Adrenal gland (tissue), 12 donors: Measurements from ENCODE around the gene SUN1. TPM values are rescaled to one million over a fixed set of nuclear protein-coding genes. Genes with fewer than 3 reads are reported as not detected.

Experiments
- DNase-seq, 7 donors: peaks; one replicate each; pipeline ENCODE4 v3.0.0-alpha.2; 2019 to 2020
- H3K27ac ChIP-seq, 5 donors: fragments of 200-600 bp; sonication (generic) in 4 of 5; 1 replicate in 3 of 5; 2 replicates in 2 of 5; pipeline versions ENCODE4 v1.5.1 to v1.8.0; 2016 to 2020; ENCODE audit warnings: mild to moderate bottlenecking in 1 of 5
- H3K27me3 ChIP-seq: fragments of 200-600 bp; 2 replicates; pipeline ENCODE4 v1.8.0; 2021
- H3K36me3 ChIP-seq, 2 donors: fragments of 200-600 bp; replicated peaks in 1 of 2; 1 replicate in 1 of 2; 2 replicates in 1 of 2; pipeline versions ENCODE4 v1.5.1 to v1.8.0; 2018 to 2022
- H3K4me1 ChIP-seq, 2 donors: fragments of 200-600 bp; replicated peaks in 1 of 2; 1 replicate in 1 of 2; 2 replicates in 1 of 2; pipeline versions ENCODE4 v1.5.1 to v1.8.0; 2018 to 2021
- H3K4me3 ChIP-seq, 4 donors: fragments of 200-600 bp; sonication (generic) in 3 of 4; one replicate each; pipeline ENCODE4 v1.5.1; 2016 to 2018
- H3K9me3 ChIP-seq, 3 donors: fragments of 200-600 bp; sonication (generic) in 1 of 3; replicated peaks in 1 of 3; 1 replicate in 2 of 3; 2 replicates in 1 of 3; pipeline versions ENCODE4 v1.5.1 to v1.8.0; 2016 to 2021
- POLR2A ChIP-seq, 2 donors: fragments of 450-650 bp; IDR thresholded peaks; one replicate each; pipeline ENCODE4 v1.6.1; 2017; ENCODE audit warnings: antibody characterized with exemption in 2 of 2, mild to moderate bottlenecking in 2 of 2, moderate library complexity in 1 of 2
- whole genome bisulfite sequencing, 4 donors: extraction: QIAGEN DNeasy Blood & Tissue Kit in 2 of 4; methylation state at CpG; one replicate each; pipeline versions ENCODE4 v1.1.5 to v1.1.7; 2013 to 2017; 5-methylcytosine and 5-hydroxymethylcytosine counted together
- intact Hi-C, 2 donors: fragments of 100-400 bp; cut with DNase I; formaldehyde crosslinking; loops; one replicate each; pipeline versions ENCODE4 v1.14.1 to v1.15.0; 2022 to 2023
- polyA plus RNA-seq, 3 donors: library from polyadenylated mRNA; stranded (reverse); fragments of 200-250 nt in 2 of 3; fragments of 350-450 nt in 1 of 3; fragmentation: Illumina TruSeq in 1 of 3; extraction: RNeasy Lipid Tissue Mini Kit (QIAGEN cat#74804) in 1 of 3; gene quantifications; one replicate each; pipeline ENCODE4 v1.2.3, GENCODE V29; 2013 to 2014
- total RNA-seq, 9 donors: library from RNA; depleted of rRNA in 4 of 9; stranded (reverse); fragments of >200 nt in 4 of 9; fragments of 120-200 nt in 1 of 9; fragmentation: NEBNext Ultra II Directional in 1 of 9; extraction: Animal tissue kit (Norgen Biotek cat#: 25700) in 1 of 9; gene quantifications; one replicate each; pipeline versions ENCODE4 v1.1.0 to v1.2.4, GENCODE V29; 2013 to 2023
- TF ChIP-seq, protein P1 (sequence below), 6 experiments: fragments of 450-650 bp in 4 of 6; fragments of 200-600 bp in 2 of 6; sonication (generic) in 1 of 6; IDR thresholded peaks; 1 replicate in 5 of 6; 2 replicates in 1 of 6; pipeline versions ENCODE4 v1.5.1 to v1.8.0; 2016 to 2021; ENCODE audit warnings: antibody characterized with exemption in 6 of 6, mild to moderate bottlenecking in 2 of 6, moderate library complexity in 1 of 6
- donor health status: healthy with polysubstance abuse.
- donor health status: Bipolar disorder and iron deficiency.
- donor health status: DM: yes; HTN: yes; CAD: no.
- donor health status: DM: no; HTN: no; CAD: no.
- donor health status: DM: no; HTN: no; CAD: no.
- donor health status: DM: yes; HTN: yes; CAD: no.

SUN1 gene
- total and polyA plus RNA-seq, 12 donors: 28.7 to 122 (median 99.9) TPM

DNA sequence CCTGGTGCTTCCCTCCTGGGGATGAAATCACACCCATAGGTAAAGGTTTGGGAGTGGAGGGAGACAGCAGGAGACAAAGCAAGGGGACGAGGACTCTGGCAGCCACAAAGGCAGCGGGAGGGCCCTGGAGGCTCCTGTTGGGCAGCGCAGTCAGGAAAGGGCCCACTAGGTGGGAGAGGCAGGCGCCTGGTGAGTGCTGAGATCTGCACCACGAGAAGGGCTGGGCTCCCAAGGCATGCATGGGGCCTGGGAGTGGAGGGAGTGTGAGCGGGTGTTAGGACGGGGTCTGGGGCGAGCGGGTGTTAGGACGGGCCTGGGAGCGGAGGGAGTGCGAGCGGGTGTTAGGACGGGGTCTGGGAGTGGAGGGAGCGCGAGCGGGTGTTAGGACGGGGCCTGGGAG is 57.1 kb downstream of the SUN1 start:
- Histone ChIP-seq H3K36me3 (peaks cover 0 to 60% of the 10 kb centered on the region in 2 donors), H3K27ac (peak overlapping the region in 4 of 5 donors; percentile 40 to 87 (median 59)), H3K4me1 (peaks cover 17 to 34% of the 10 kb centered on the region in 2 donors), H3K9me3 (no peaks in the 10 kb centered on the region), H3K4me3 (no peak overlapping the region), H3K27me3 (no peaks in the 10 kb centered on the region)
- DNase-seq: peak in 1 of 7 donors; percentile 13
- intact Hi-C loops: loop anchor here in 1 of 2 donors (10.0 kb wide), 1 partner anchor 75 kb away; no protein-coding TSS in a partner anchor
- TF ChIP-seq POLR2A (IDR thresholded peaks at IDR 0.05): no peak
- TF ChIP-seq, protein P1, sequence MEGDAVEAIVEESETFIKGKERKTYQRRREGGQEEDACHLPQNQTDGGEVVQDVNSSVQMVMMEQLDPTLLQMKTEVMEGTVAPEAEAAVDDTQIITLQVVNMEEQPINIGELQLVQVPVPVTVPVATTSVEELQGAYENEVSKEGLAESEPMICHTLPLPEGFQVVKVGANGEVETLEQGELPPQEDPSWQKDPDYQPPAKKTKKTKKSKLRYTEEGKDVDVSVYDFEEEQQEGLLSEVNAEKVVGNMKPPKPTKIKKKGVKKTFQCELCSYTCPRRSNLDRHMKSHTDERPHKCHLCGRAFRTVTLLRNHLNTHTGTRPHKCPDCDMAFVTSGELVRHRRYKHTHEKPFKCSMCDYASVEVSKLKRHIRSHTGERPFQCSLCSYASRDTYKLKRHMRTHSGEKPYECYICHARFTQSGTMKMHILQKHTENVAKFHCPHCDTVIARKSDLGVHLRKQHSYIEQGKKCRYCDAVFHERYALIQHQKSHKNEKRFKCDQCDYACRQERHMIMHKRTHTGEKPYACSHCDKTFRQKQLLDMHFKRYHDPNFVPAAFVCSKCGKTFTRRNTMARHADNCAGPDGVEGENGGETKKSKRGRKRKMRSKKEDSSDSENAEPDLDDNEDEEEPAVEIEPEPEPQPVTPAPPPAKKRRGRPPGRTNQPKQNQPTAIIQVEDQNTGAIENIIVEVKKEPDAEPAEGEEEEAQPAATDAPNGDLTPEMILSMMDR (IDR thresholded peaks at IDR 0.05): no peak
- 90 to 99% (median 97%) methylated on average over 11 to 17 of the region's 18 CpGs for WGBS, 4 donors

DNA sequence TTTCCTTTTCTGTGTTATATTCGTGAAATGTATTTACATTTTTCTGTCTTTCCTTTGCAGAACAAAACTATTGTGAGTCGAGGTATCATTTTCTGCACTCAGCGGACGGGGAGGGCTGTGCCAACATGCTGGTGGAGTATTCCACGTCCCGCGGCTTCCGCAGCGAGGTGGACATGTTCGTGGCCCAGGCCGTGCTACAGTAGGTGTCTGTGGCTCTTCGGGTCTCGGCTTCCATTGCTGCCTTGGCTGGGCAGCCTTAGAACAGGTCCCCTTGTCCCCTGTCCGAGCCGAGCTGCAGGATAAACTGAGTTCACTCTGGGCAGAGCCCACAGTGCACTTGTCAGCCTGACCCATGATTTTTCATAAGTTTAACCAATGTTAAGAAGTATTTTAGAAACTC is 58.6 kb downstream of the SUN1 start:
- H3K27me3 ChIP-seq: no peaks in the 10 kb centered on the region
- no peak overlapping the region for H3K27ac ChIP-seq
- H3K9me3 ChIP-seq: no peaks in the 10 kb centered on the region
- peaks cover 11 to 19% of the 10 kb centered on the region in 2 donors for H3K4me1 ChIP-seq
- peaks cover 0 to 75% of the 10 kb centered on the region in 2 donors for H3K36me3 ChIP-seq
- 89 to 95% (median 94%) methylated on average over 15 of the region's 15 CpGs for WGBS, 4 donors
- H3K4me3 ChIP-seq: no peak overlapping the region
- DNase-seq: no peak
- TF ChIP-seq POLR2A (IDR thresholded peaks at IDR 0.05): no peak
- TF ChIP-seq, protein P1 (IDR thresholded peaks at IDR 0.05): no peak
- intact Hi-C loops: no loop called here

DNA sequence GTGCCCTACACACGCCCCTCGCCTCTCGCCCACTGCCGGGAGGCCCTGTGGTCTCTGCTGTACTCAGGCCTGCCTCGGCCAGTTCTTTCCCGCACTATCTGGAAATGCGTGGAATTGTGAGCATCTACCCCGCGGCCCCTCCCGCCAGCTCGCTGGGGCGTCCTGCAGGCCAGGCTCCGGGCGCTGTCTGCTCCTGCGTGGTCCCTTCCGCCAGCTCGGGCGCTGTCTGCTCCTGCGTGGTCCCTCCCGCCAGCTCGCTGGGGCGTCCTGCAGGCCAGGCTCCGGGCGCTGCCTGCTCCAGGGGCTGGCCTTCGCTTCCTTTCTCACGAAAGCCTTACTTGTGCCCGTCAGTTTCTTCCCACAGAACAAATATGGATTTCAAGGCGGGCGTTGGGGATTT is 59.0 kb downstream of the SUN1 start:
- intact Hi-C loops: no loop called here
- no peak overlapping the region for H3K27ac ChIP-seq
- peaks cover 0 to 79% of the 10 kb centered on the region in 2 donors for H3K36me3 ChIP-seq
- H3K4me3 ChIP-seq: no peak overlapping the region
- no peaks in the 10 kb centered on the region for H3K9me3 ChIP-seq
- peaks cover 11 to 16% of the 10 kb centered on the region in 2 donors for H3K4me1 ChIP-seq
- 90 to 96% (median 95%) methylated on average over 13 to 29 of the region's 29 CpGs for WGBS, 4 donors
- TF ChIP-seq, protein P1 (IDR thresholded peaks at IDR 0.05): no peak
- no peak for DNase-seq
- H3K27me3 ChIP-seq: no peaks in the 10 kb centered on the region

DNA sequence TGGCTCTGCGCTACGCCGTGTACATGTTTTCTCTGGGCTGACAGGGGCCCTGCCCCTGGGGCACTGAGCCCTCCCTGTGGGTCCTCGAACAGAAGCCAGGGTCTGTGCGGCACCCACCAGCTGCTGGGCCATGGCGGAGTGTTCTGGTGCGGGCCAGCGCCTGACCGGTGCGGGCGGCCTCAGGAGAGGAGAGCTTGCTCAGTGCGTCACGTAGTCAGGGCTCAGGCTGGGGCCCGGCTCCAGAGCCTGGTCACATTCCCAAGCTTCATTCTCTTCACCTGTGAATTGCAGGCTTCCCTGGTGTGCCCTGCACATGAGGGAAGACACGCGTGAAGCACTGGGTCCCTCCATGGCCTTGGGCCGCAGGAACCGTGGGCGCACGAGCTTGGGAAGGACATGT is 59.5 kb downstream of the SUN1 start:
- peaks cover 0 to 79% of the 10 kb centered on the region in 2 donors for H3K36me3 ChIP-seq
- intact Hi-C loops: no loop called here
- no peaks in the 10 kb centered on the region for H3K9me3 ChIP-seq
- TF ChIP-seq, protein P1 (IDR thresholded peaks at IDR 0.05): no peak
- TF ChIP-seq POLR2A (IDR thresholded peaks at IDR 0.05): no peak
- 72 to 94% (median 88%) methylated on average over 3 to 20 of the region's 20 CpGs for WGBS, 4 donors
- H3K4me1 ChIP-seq: peaks cover 11 to 16% of the 10 kb centered on the region in 2 donors
- H3K27me3 ChIP-seq: no peaks in the 10 kb centered on the region
- no peak for DNase-seq
- H3K4me3 ChIP-seq: no peak overlapping the region
- H3K27ac ChIP-seq: no peak overlapping the region
